Measurements from ENCODE around the gene NOTCH1. TPM values are rescaled to one million over a fixed set of nuclear protein-coding genes. Genes with fewer than 3 reads are reported as not detected.

Gene NOTCH1
- total RNA-seq (10 to 100 TPM in 8 of 9 donors, 1 to 10 TPM in 1; 1.6 to 31.5 (median 24.4) TPM), polyA plus RNA-seq (10 to 100 TPM in 1 of 3 donors, 1 to 10 TPM in 1, under 1 TPM in 1; 0.81 to 21.2 (median 6.2) TPM)
- long read RNA-seq, donor 1 = 0 reads
- long read RNA-seq, donor 2 = 0 reads
- long read RNA-seq, donor 3 = 0 reads
- long read RNA-seq, donor 4, partial matches to known transcripts = 0 of 1 reads
- long read RNA-seq, donor 4, other reads (novel, unspliced or antisense) = 1 of 1 reads
- long read RNA-seq, donor 5, partial matches to known transcripts = 7 of 7 reads
- long read RNA-seq, donor 5, other reads (novel, unspliced or antisense) = 0 of 7 reads
- long read RNA-seq, donor 6, partial matches to known transcripts = 0 of 1 reads
- long read RNA-seq, donor 6, other reads (novel, unspliced or antisense) = 1 of 1 reads
- long read RNA-seq, donor 7 = 0 reads
- long read RNA-seq, donor 8 = 0 reads
- long read RNA-seq, donor 9 = 0 reads
- long read RNA-seq, donor 10 = 0 reads

- intact Hi-C loops (cut with DNase I) = no loop called here
- 1% methylated on average over 60 to 94 of the region's 94 CpGs; no CpG with 5 or more reads in 2 of the 4 donors for WGBS, 4 donors
- Histone ChIP-seq H3K4me3 (peak within 1 kb of the TSS in 3 of 4 donors; percentile 56 to 90 (median 58)), H3K9me3 (replicated peaks in 1 of 3) (no peaks in the 10 kb centered on the region), H3K36me3 (replicated peaks in 1 of 2) (no peaks in the 10 kb centered on the region), H3K27me3 (no peaks in the 10 kb centered on the region), H3K27ac (peak within 1 kb of the TSS; percentile 24 to 93 (median 92)), H3K4me1 (replicated peaks in 1 of 2) (peaks cover 15 to 24% of the 10 kb centered on the region in 2 donors)
- DNase-seq = peak; percentile 86 to 92 (median 90)
- TF ChIP-seq CTCF (IDR thresholded peaks at IDR 0.05) (peak in 1 of 6 experiments; percentile 8), POLR2A (IDR thresholded peaks at IDR 0.05) (peak in 1 of 2 donors; percentile 52)
Measured at GRCh38 chr9:136545965-136546696, at the start of gene NOTCH1. NOTCH1 (minus strand) TSS chr9:136546048; CDS start chr9:136545786, 262 bp downstream.

GRCh38 chr9:136594492-136594891, 48.6 kb upstream of the NOTCH1 start:
- Histone ChIP-seq H3K27me3 (no peaks in the 10 kb centered on the region), H3K27ac (no peak overlapping the region), H3K9me3 (replicated peaks in 1 of 3) (no peaks in the 10 kb centered on the region), H3K4me3 (no peak overlapping the region), H3K36me3 (replicated peaks in 1 of 2) (no peaks in the 10 kb centered on the region), H3K4me1 (replicated peaks in 1 of 2) (peaks cover 0 to 10% of the 10 kb centered on the region in 2 donors)
- TF ChIP-seq CTCF (IDR thresholded peaks at IDR 0.05) = no peak
- no peak for TF ChIP-seq POLR2A (IDR thresholded peaks at IDR 0.05)
- no peak for DNase-seq
- intact Hi-C loops (cut with DNase I) = no loop called here
- WGBS, 4 donors = 88 to 93% (median 90%) methylated on average over 14 of the region's 14 CpGs

- H3K9me3 ChIP-seq (replicated peaks in 1 of 3) = no peaks in the 10 kb centered on the region
- H3K27ac ChIP-seq = no peak overlapping the region
- intact Hi-C loops (cut with DNase I) = no loop called here
- no peak for DNase-seq
- peaks cover 0 to 10% of the 10 kb centered on the region in 2 donors for H3K4me1 ChIP-seq (replicated peaks in 1 of 2)
- no peak for TF ChIP-seq POLR2A (IDR thresholded peaks at IDR 0.05)
- no peak for TF ChIP-seq CTCF (IDR thresholded peaks at IDR 0.05)
- H3K27me3 ChIP-seq = no peaks in the 10 kb centered on the region
- H3K36me3 ChIP-seq (replicated peaks in 1 of 2) = no peaks in the 10 kb centered on the region
- 67 to 71% (median 70%) methylated on average over 8 of the region's 8 CpGs for WGBS, 4 donors
- no peak overlapping the region for H3K4me3 ChIP-seq
Measured at GRCh38 chr9:136593581-136593980, 47.7 kb upstream of the NOTCH1 start.

GRCh38 chr9:136592666-136593065, 46.8 kb upstream of the NOTCH1 start:
- H3K27ac ChIP-seq = no peak overlapping the region
- intact Hi-C loops (cut with DNase I) = no loop called here
- H3K27me3 ChIP-seq = no peaks in the 10 kb centered on the region
- 56 to 78% (median 64%) methylated on average over 4 to 13 of the region's 13 CpGs for WGBS, 4 donors
- no peak overlapping the region for H3K4me3 ChIP-seq
- H3K4me1 ChIP-seq (replicated peaks in 1 of 2) = peaks cover under 1 to 13% of the 10 kb centered on the region in 2 donors
- no peaks in the 10 kb centered on the region for H3K36me3 ChIP-seq (replicated peaks in 1 of 2)
- TF ChIP-seq POLR2A (IDR thresholded peaks at IDR 0.05) = no peak
- no peak for TF ChIP-seq CTCF (IDR thresholded peaks at IDR 0.05)
- DNase-seq = no peak
- H3K9me3 ChIP-seq (replicated peaks in 1 of 3) = no peaks in the 10 kb centered on the region

All from adrenal gland (tissue), 19 donors.